WTC11 (cell line): ENCODE measurements around the gene TNNI2.

Experiments used
- CREB1 ChIP-seq: sonication (generic); formaldehyde crosslinking; IDR thresholded peaks from 2 replicates; pipeline ENCODE4 v1.8.0; 2023; ENCODE audit warnings: mild to moderate bottlenecking, missing genetic modification reagents
- CTCF ChIP-seq: fragments of 200-600 bp; IDR thresholded peaks from 2 replicates; pipeline ENCODE4 v1.8.0; 2022; ENCODE audit warnings: antibody characterized with exemption
- GABPB1 ChIP-seq: sonication (generic); formaldehyde crosslinking; IDR thresholded peaks from 2 replicates; pipeline ENCODE4 v1.8.1; 2023; ENCODE audit warnings: mild to moderate bottlenecking, missing genetic modification reagents
- MLX ChIP-seq: sonication (generic); formaldehyde crosslinking; IDR thresholded peaks from 2 replicates; pipeline ENCODE4 v1.8.1; 2023; ENCODE audit warnings: mild to moderate bottlenecking, missing genetic modification reagents, moderate library complexity
- NR2C2 ChIP-seq: sonication (generic); formaldehyde crosslinking; IDR thresholded peaks from 2 replicates; pipeline ENCODE4 v1.8.0; 2022; ENCODE audit warnings: mild to moderate bottlenecking, missing genetic modification reagents
- ZNF232 ChIP-seq: sonication (generic); formaldehyde crosslinking; IDR thresholded peaks from 2 replicates; pipeline ENCODE4 v1.8.0; 2022; ENCODE audit warnings: mild to moderate bottlenecking, missing genetic modification reagents
- ZNF281 ChIP-seq: sonication (generic); formaldehyde crosslinking; IDR thresholded peaks from 2 replicates; pipeline ENCODE4 v1.8.0; 2023; ENCODE audit warnings: mild to moderate bottlenecking, missing genetic modification reagents

GRCh38 chr11:1830322-1831223 is 8.2 kb upstream of the TNNI2 start:
- no peak for TF ChIP-seq CREB1 (CRISPR knock-in tag)
- TF ChIP-seq ZNF281 (CRISPR knock-in tag), result no peak
- TF ChIP-seq MLX, result no peak
- no peak for TF ChIP-seq CTCF
- TF ChIP-seq GABPB1 (CRISPR knock-in tag), result no peak
- no peak for TF ChIP-seq ZNF232 (CRISPR knock-in tag)
- no peak for TF ChIP-seq NR2C2
